ENCODE results near the gene RBM20.

RBM20 gene

GRCh38 chr10:110782616-110783015, 138.5 kb downstream of the RBM20 start:
- TF ChIP-seq EZH2 (optimal IDR thresholded peaks at IDR 0.05; ENCODE audit: low read depth, low read length) (no peak), CTCF (IDR thresholded peaks at IDR 0.05; ENCODE audit: low read length) (no peak), EZH2phosphoT487 (IDR thresholded peaks at IDR 0.05; ENCODE audit: low read length) (no peak)
- H3K4me2 ChIP-seq (ENCODE audit: low read depth, low read length): no peak overlapping the region
- no peak overlapping the region for H3K4me3 ChIP-seq (ENCODE audit: low read length)
- no peaks in the 10 kb centered on the region for H4K20me1 ChIP-seq (ENCODE audit: insufficient read depth, low read length)
- H3K27me3 ChIP-seq (replicated peaks; ENCODE audit: insufficient read depth, low read length): no peaks in the 10 kb centered on the region
- no peak overlapping the region for H2AFZ ChIP-seq (ENCODE audit: low read length)
- DNase-seq: no peak
- no peak overlapping the region for H3K9ac ChIP-seq (ENCODE audit: low read length)
- H3K27ac ChIP-seq (ENCODE audit: low read length): no peak overlapping the region
- H3F3A ChIP-seq (ENCODE audit: insufficient read depth, low read length): no peaks in the 10 kb centered on the region
- H3K79me2 ChIP-seq (ENCODE audit: low read length): no peaks in the 10 kb centered on the region
- no peaks in the 10 kb centered on the region for H3K36me3 ChIP-seq (replicated peaks; ENCODE audit: insufficient read depth, low read length)
- H3K9me3 ChIP-seq (replicated peaks; ENCODE audit: insufficient read depth, low read length): no peaks in the 10 kb centered on the region
- no peaks in the 10 kb centered on the region for H3K9me2 ChIP-seq (replicated peaks; ENCODE audit: insufficient read depth, low read length)
- H3K4me1 ChIP-seq (ENCODE audit: low read length): no peaks in the 10 kb centered on the region

GRCh38 chr10:110783509-110784107, 139.5 kb downstream of the RBM20 start:
- Histone ChIP-seq H3K9me3 (replicated peaks; ENCODE audit: insufficient read depth, low read length) (no peaks in the 10 kb centered on the region), H3K9ac (ENCODE audit: low read length) (no peak overlapping the region), H3K4me1 (ENCODE audit: low read length) (no peaks in the 10 kb centered on the region), H3K79me2 (ENCODE audit: low read length) (no peaks in the 10 kb centered on the region), H2AFZ (ENCODE audit: low read length) (no peak overlapping the region), H4K20me1 (ENCODE audit: insufficient read depth, low read length) (no peaks in the 10 kb centered on the region), H3F3A (ENCODE audit: insufficient read depth, low read length) (no peaks in the 10 kb centered on the region), H3K27ac (ENCODE audit: low read length) (no peak overlapping the region), H3K27me3 (replicated peaks; ENCODE audit: insufficient read depth, low read length) (no peaks in the 10 kb centered on the region), H3K4me3 (ENCODE audit: low read length) (no peak overlapping the region), H3K36me3 (replicated peaks; ENCODE audit: insufficient read depth, low read length) (no peaks in the 10 kb centered on the region), H3K9me2 (replicated peaks; ENCODE audit: insufficient read depth, low read length) (no peaks in the 10 kb centered on the region), H3K4me2 (ENCODE audit: low read depth, low read length) (no peak overlapping the region)
- TF ChIP-seq EZH2phosphoT487 (IDR thresholded peaks at IDR 0.05; ENCODE audit: low read length): no peak
- TF ChIP-seq CTCF (IDR thresholded peaks at IDR 0.05; ENCODE audit: low read length): no peak
- TF ChIP-seq EZH2 (optimal IDR thresholded peaks at IDR 0.05; ENCODE audit: low read depth, low read length): no peak
- no peak for DNase-seq

GRCh38 chr10:110784198-110784597, 140.1 kb downstream of the RBM20 start:
- no peak for DNase-seq
- TF ChIP-seq EZH2phosphoT487 (IDR thresholded peaks at IDR 0.05; ENCODE audit: low read length): no peak
- TF ChIP-seq CTCF (IDR thresholded peaks at IDR 0.05; ENCODE audit: low read length): no peak
- no peak for TF ChIP-seq EZH2 (optimal IDR thresholded peaks at IDR 0.05; ENCODE audit: low read depth, low read length)
- no peaks in the 10 kb centered on the region for H3F3A ChIP-seq (ENCODE audit: insufficient read depth, low read length)
- H2AFZ ChIP-seq (ENCODE audit: low read length): no peak overlapping the region
- no peaks in the 10 kb centered on the region for H3K9me3 ChIP-seq (replicated peaks; ENCODE audit: insufficient read depth, low read length)
- H3K9ac ChIP-seq (ENCODE audit: low read length): no peak overlapping the region
- no peaks in the 10 kb centered on the region for H3K4me1 ChIP-seq (ENCODE audit: low read length)
- H3K4me2 ChIP-seq (ENCODE audit: low read depth, low read length): no peak overlapping the region
- H3K36me3 ChIP-seq (replicated peaks; ENCODE audit: insufficient read depth, low read length): no peaks in the 10 kb centered on the region
- no peak overlapping the region for H3K4me3 ChIP-seq (ENCODE audit: low read length)
- no peaks in the 10 kb centered on the region for H3K27me3 ChIP-seq (replicated peaks; ENCODE audit: insufficient read depth, low read length)
- no peaks in the 10 kb centered on the region for H3K79me2 ChIP-seq (ENCODE audit: low read length)
- no peaks in the 10 kb centered on the region for H3K9me2 ChIP-seq (replicated peaks; ENCODE audit: insufficient read depth, low read length)
- H4K20me1 ChIP-seq (ENCODE audit: insufficient read depth, low read length): no peaks in the 10 kb centered on the region
- no peak overlapping the region for H3K27ac ChIP-seq (ENCODE audit: low read length)

Data from MM.1S (cell line).